Measurements from ENCODE around the gene LMNB1.

Gene LMNB1

GRCh38 chr5:126741361-126741760, 35.6 kb upstream of the LMNB1 start:
- Histone ChIP-seq H3K36me3 (ENCODE audit: insufficient read depth, low read length) (no peaks in the 10 kb centered on the region), H3K4me1 (ENCODE audit: insufficient read depth, low read length) (no peaks in the 10 kb centered on the region), H2AFZ (ENCODE audit: low read depth, low read length) (no peak overlapping the region), H3K27me3 (ENCODE audit: insufficient read depth, low read length, poor library complexity) (no peaks in the 10 kb centered on the region), H3K4me3 (ENCODE audit: low read depth in 1 of 2, low read length in 2 of 2) (no peak overlapping the region), H3K4me2 (ENCODE audit: insufficient read depth, low read length) (no peak overlapping the region), H3K9ac (ENCODE audit: low read depth, low read length) (no peak overlapping the region), H4K20me1 (ENCODE audit: insufficient read depth, low read length) (no peaks in the 10 kb centered on the region), H3K9me3 (ENCODE audit: insufficient read depth, low read length, severe bottlenecking) (no peaks in the 10 kb centered on the region), H3K79me2 (ENCODE audit: insufficient read depth, low read length) (no peaks in the 10 kb centered on the region), H3K27ac (ENCODE audit: low read length) (no peak overlapping the region)
- no peak for TF ChIP-seq CTCF (IDR thresholded peaks at IDR 0.05; ENCODE audit: borderline replicate concordance, extremely low read depth, low read length, poor library complexity, severe bottlenecking)
- TF ChIP-seq EZH2 (IDR thresholded peaks at IDR 0.05; ENCODE audit: borderline replicate concordance, low read depth, low read length, severe bottlenecking), result no peak
- DNase-seq, result no peak
- ATAC-seq (ENCODE audit: insufficient read depth, low read depth), result no peak

GRCh38 chr5:126742425-126742824, 34.5 kb upstream of the LMNB1 start:
- no peak for TF ChIP-seq EZH2 (IDR thresholded peaks at IDR 0.05; ENCODE audit: borderline replicate concordance, low read depth, low read length, severe bottlenecking)
- no peak for TF ChIP-seq CTCF (IDR thresholded peaks at IDR 0.05; ENCODE audit: borderline replicate concordance, extremely low read depth, low read length, poor library complexity, severe bottlenecking)
- H3K9ac ChIP-seq (ENCODE audit: low read depth, low read length), result no peak overlapping the region
- no peak overlapping the region for H2AFZ ChIP-seq (ENCODE audit: low read depth, low read length)
- no peaks in the 10 kb centered on the region for H4K20me1 ChIP-seq (ENCODE audit: insufficient read depth, low read length)
- H3K27ac ChIP-seq (ENCODE audit: low read length), result no peak overlapping the region
- no peaks in the 10 kb centered on the region for H3K79me2 ChIP-seq (ENCODE audit: insufficient read depth, low read length)
- no peaks in the 10 kb centered on the region for H3K27me3 ChIP-seq (ENCODE audit: insufficient read depth, low read length, poor library complexity)
- H3K9me3 ChIP-seq (ENCODE audit: insufficient read depth, low read length, severe bottlenecking), result no peaks in the 10 kb centered on the region
- DNase-seq, result no peak
- no peak overlapping the region for H3K4me3 ChIP-seq (ENCODE audit: low read depth in 1 of 2, low read length in 2 of 2)
- no peaks in the 10 kb centered on the region for H3K36me3 ChIP-seq (ENCODE audit: insufficient read depth, low read length)
- no peak overlapping the region for H3K4me2 ChIP-seq (ENCODE audit: insufficient read depth, low read length)
- no peak for ATAC-seq (ENCODE audit: insufficient read depth, low read depth)
- H3K4me1 ChIP-seq (ENCODE audit: insufficient read depth, low read length), result peaks cover 2% of the 10 kb centered on the region

GRCh38 chr5:126744836-126745235, 32.1 kb upstream of the LMNB1 start:
- Histone ChIP-seq H3K4me3 (ENCODE audit: low read depth in 1 of 2, low read length in 2 of 2) (no peak overlapping the region), H3K9me3 (ENCODE audit: insufficient read depth, low read length, severe bottlenecking) (no peaks in the 10 kb centered on the region), H3K9ac (ENCODE audit: low read depth, low read length) (no peak overlapping the region), H3K4me1 (ENCODE audit: insufficient read depth, low read length) (peaks cover 19% of the 10 kb centered on the region), H2AFZ (ENCODE audit: low read depth, low read length) (no peak overlapping the region), H3K27ac (ENCODE audit: low read length) (no peak overlapping the region), H3K79me2 (ENCODE audit: insufficient read depth, low read length) (no peaks in the 10 kb centered on the region), H4K20me1 (ENCODE audit: insufficient read depth, low read length) (no peaks in the 10 kb centered on the region), H3K36me3 (ENCODE audit: insufficient read depth, low read length) (no peaks in the 10 kb centered on the region), H3K4me2 (ENCODE audit: insufficient read depth, low read length) (no peak overlapping the region), H3K27me3 (ENCODE audit: insufficient read depth, low read length, poor library complexity) (no peaks in the 10 kb centered on the region)
- no peak for ATAC-seq (ENCODE audit: insufficient read depth, low read depth)
- DNase-seq, result no peak
- TF ChIP-seq CTCF (IDR thresholded peaks at IDR 0.05; ENCODE audit: borderline replicate concordance, extremely low read depth, low read length, poor library complexity, severe bottlenecking), result no peak
- TF ChIP-seq EZH2 (IDR thresholded peaks at IDR 0.05; ENCODE audit: borderline replicate concordance, low read depth, low read length, severe bottlenecking), result no peak
